ENCODE measurements around the gene COLQ.
"Not testable (repeated sequence)": the region's sequence is repeated elsewhere in the genome, so short reads cannot be mapped to it uniquely, and the experiment has no call there.

Gene COLQ

GRCh38 chr3:15430624-15431023 is 90.9 kb downstream of the COLQ start:
- DNase-seq (ENCODE audit: extremely low read depth in 1 of 2, low read depth in 1 of 2): no peak

GRCh38 chr3:15429080-15429479 is 92.4 kb downstream of the COLQ start:
- DNase-seq (ENCODE audit: extremely low read depth in 1 of 2, low read depth in 1 of 2): no peak

- no peak for DNase-seq (ENCODE audit: extremely low read depth in 1 of 2, low read depth in 1 of 2)
These were observed 93.0 kb downstream of the COLQ start for GRCh38 chr3:15428539-15428938.

GRCh38 chr3:15427981-15428380 is 93.5 kb downstream of the COLQ start:
- DNase-seq (ENCODE audit: extremely low read depth in 1 of 2, low read depth in 1 of 2): no peak

GRCh38 chr3:15427182-15427880 is 94.2 kb downstream of the COLQ start, which contains the start of the genes EAF1 and METTL6:
TSS of gene EAF1 (plus strand) at chr3:15427598. CDS start at chr3:15427780, 182 bp downstream.
TSS of gene METTL6 (minus strand) at chr3:15427544. CDS start at chr3:15426511, 1,033 bp downstream.
- DNase-seq (ENCODE audit: extremely low read depth in 1 of 2, low read depth in 1 of 2): peak; percentile 61 to 76

GRCh38 chr3:15426579-15427118 is 94.9 kb downstream of the COLQ start:
- DNase-seq (ENCODE audit: extremely low read depth in 1 of 2, low read depth in 1 of 2): no peak

GRCh38 chr3:15420871-15421270 is 100.6 kb downstream of the COLQ start:
- no peak for DNase-seq (ENCODE audit: extremely low read depth in 1 of 2, low read depth in 1 of 2)

- not testable (repeated sequence) for DNase-seq (ENCODE audit: extremely low read depth in 1 of 2, low read depth in 1 of 2)
These were observed 110.5 kb downstream of the COLQ start for GRCh38 chr3:15410966-15411365.

GRCh38 chr3:15409774-15410173 is 111.7 kb downstream of the COLQ start:
- no peak for DNase-seq (ENCODE audit: extremely low read depth in 1 of 2, low read depth in 1 of 2)

- no peak for DNase-seq (ENCODE audit: extremely low read depth in 1 of 2, low read depth in 1 of 2)
These were observed 112.3 kb downstream of the COLQ start for GRCh38 chr3:15409239-15409638.

- DNase-seq (ENCODE audit: extremely low read depth in 1 of 2, low read depth in 1 of 2): no peak
These were observed 116.0 kb downstream of the COLQ start for GRCh38 chr3:15405448-15406050.

GRCh38 chr3:15404767-15405166 is 116.7 kb downstream of the COLQ start:
- DNase-seq (ENCODE audit: extremely low read depth in 1 of 2, low read depth in 1 of 2): no peak

- no peak for DNase-seq (ENCODE audit: extremely low read depth in 1 of 2, low read depth in 1 of 2)
These were observed 117.5 kb downstream of the COLQ start for GRCh38 chr3:15403965-15404364.

GRCh38 chr3:15403495-15403894 is 118.0 kb downstream of the COLQ start:
- no peak for DNase-seq (ENCODE audit: extremely low read depth in 1 of 2, low read depth in 1 of 2)

GRCh38 chr3:15401936-15402335 is 119.6 kb downstream of the COLQ start:
- DNase-seq (ENCODE audit: extremely low read depth in 1 of 2, low read depth in 1 of 2): no peak
